CD4-positive, alpha-beta T cell treated with Interferon alpha-2 for 1 hour (primary cell): ENCODE measurements around the gene LARGE2.
A peak's percentile ranks its signal among the peaks of the same experiment; 100 is the strongest.

ENCODE experiments used
- DNase-seq, 2 donors: peaks; one replicate each; pipeline ENCODE4 v3.0.0-alpha.2; 2020 to 2022

LARGE2 gene

DNA sequence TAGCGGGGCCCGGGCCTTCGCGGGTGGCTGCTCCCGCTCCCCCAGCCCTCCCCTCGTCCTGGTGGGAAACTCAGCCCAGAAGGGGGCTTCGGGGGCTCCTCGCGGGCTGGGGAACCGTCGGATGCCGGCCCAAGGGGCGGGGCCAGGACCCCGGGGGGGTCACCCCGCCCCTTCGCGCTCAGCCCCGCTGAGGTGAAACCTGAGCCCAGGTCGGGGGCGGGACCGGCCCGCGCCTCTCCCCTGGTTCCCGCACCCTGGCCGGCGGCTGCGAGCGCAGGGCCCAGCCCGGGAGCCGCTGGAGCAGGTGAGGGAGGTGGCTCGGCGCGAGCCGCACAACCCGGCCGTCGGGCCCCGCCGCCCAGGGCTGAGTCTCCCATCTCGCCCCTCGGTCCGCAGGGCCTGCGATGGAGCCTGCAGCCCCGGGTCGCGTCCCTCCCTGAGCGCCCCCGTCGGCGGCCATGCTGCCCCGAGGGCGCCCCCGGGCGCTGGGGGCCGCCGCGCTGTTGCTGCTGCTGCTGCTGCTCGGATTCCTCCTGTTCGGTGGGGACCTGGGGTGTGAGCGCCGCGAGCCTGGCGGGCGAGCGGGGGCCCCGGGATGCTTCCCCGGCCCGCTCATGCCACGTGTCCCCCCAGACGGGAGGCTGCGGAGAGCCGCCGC, at the start of gene LARGE2:
LARGE2 (plus strand) TSS at position 232 of the 658 bp plus-strand sequence; CDS start at position 459, 227 bp downstream.
- DNase-seq, result peak in 1 of 2 donors; percentile 39

DNA sequence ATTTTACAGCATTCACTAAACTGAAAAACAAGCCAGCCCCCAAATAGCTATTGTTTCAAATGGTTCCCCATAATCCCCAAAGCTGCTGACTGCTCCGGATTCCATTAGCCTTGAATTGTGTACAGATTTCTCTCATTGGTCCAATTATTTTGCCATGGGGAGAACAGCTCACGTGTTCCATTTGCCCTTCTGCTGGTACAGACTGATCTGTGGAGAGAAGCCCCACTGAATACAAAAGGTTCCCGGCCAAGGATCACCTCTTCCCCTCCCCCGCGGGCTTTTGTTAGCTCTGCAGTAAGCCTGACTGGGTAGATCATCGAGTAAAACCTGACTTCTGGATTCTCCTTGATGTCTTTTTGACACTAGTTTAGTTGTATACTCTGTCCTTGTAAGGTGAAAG, 46.1 kb upstream of the LARGE2 start:
- DNase-seq, result no peak

DNA sequence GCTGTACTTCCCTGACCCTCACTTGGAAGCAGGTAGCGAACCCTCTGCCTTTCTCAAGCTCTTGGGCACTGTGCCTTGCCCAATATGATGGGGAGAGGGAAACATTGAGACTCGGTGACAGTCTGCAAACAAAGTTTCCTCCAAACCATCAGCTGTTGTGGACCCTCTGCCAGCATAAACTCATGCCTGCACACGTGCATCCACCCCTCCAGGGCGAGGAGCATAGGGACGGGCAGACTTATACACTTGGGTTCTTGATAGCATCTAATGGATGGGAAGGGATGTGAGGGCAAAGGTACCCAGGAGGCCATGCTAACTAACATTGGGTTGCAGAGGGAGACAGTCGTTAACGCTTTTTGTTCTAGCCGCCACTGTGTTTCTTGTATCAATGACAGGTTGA, 45.2 kb upstream of the LARGE2 start:
- no peak for DNase-seq

DNA sequence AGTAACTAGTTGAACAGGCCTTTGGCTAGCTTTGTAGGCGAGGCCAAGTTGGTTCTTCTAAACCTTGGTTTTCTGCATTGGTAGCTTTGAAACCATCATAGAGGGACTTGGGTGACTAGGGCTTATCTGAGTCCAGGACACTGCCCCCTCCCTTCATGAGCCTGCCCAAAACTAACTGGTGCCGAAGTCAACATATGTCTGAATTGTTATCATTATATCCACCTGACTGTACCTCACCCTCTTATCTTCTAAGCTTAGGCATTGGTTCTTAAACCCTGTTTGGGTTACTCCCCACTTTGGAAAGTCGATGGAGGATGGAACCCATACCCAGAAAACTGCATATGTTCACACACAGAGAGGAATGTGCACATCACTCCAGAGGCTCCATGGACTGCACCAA, 44.6 kb upstream of the LARGE2 start:
- no peak for DNase-seq

DNA sequence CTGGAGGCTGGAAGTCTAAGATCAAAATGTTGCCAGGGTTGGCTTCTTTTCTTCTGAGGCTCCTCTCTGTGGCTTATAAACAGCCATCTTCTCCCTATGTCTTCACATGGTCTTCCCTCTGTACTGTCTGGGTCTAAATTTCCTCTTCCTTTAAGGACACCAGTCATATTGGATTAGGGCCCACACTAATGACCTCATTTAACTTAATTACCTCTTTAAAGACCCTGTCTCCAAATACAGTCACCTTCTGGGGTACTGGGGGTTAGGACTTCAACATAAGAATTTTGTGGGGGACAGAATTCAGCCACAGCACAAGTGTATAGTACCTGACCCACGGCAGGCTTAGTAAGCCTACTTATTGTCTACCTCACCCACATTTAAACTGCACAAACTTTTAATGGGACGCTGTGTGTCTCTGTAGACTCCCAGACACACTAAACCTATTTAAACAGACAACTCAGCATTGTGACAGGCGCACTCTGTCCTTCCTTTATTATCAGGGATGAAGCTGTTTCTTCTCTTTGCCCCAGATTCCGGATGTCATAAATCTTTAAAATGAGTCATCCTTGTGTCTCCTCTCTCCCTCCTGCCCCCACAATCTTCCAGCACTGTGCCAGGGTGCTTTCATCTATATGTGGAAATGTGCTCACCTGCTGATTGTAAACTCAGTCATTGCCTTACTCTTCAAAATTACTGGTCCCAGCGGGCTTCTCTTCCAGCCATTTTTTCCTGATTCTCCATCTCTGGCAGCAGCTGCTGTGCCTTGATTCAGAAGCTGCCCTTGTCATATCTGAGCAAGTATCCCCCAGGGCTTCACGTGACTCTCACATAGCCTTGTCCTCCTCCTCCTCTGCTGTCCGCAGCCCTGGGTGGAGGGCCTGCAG, 42.4 kb upstream of the LARGE2 start:
- DNase-seq, result no peak

DNA sequence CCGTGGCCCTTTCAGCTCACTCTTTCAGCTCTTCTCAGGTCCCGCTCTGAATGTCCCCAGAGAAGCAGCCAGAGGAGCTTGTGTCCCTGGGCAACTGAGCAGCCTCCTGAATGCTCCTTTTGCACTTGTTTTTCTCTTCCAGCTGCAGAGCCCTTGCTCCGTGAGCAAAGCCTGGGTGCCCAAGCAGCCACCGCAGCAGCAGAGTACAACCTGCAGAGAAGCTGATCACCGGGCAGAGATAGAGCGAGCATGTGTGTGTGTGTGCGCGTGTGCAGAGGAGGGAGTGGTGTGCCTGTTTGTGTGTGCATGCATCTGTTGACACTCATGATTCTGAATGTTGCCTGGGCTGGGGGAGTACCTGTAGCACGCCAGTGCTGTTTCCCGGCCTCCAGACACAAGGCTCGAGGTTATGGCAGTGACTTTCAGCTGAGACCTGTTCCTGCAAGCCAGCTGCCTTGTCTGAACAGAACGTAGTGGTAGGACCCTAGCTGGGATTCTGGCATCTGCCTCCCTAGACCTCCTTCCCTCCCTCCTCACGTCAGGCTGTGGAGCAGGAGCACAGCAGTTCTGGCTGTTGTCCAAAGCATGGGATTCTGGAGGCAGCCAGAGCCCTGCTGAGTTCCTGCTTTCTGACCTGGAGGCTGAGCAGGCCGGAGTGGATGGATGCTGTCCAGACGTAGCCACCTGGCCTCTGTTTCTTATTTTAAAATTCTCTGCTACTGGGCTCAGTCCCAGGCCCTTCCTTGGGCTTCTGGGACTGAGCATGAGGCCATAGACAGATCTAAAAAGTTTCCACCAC, 41.5 kb upstream of the LARGE2 start:
- no peak for DNase-seq

DNA sequence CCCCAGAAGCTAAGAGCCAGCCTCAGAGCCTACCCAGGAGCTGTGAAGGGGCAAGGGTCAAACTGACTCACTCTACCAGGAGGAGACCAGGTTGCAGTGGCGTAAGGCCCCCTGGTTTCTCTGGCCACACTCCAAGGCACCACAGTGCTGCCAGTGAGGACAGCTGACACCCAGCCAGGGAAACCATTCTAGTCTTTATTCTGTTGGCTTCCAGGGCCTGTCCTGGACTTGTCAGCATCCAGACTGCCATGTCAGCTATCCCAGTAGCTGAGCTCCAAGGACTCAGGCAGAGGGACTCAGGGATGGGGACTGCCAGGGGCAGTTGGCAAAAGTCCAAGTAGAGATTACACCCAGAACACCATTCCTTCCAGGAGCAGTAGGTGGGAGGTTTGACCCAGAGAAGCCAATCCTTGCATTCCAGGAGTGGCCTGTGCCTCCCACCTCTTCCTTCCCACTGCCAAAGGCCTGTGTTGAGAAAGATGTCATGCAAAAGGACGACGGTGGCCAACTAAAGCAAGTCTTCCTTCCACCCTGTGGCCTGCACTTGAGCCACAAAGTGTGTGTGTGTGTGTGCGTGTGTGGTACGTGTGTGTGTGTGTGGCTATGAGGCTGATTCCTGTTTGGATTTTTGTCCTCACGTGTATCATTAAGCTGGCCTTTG, 40.6 kb upstream of the LARGE2 start:
- DNase-seq, result no peak

DNA sequence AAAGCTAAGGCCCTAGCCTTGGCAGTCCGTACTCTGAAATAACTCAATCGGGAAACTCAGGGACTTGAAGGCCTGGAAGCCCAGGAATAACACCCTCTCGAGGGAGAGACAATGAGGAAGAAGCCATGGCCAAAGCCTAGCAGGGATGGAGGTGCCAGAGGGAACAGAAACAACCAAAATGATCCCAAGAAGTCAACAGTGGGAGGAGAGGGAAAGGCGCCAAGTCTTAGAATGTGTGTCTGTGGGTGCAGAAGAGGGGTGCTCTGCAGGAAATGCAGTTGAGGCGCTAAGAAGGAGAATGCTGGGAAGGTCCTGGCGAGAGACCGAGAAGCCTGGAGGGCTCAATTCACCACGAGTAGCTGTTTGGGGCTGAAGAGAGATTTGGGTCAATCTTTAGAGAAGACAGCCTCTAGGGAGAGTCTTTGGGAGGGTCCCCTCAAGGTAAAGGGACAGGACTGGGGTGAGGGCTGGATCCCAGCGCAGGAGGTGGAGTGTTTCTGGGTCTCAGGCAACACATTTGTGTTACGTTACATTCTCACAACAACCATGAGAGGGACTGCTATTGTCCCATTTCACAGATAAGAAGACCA, 37.8 kb upstream of the LARGE2 start:
- DNase-seq, result no peak

DNA sequence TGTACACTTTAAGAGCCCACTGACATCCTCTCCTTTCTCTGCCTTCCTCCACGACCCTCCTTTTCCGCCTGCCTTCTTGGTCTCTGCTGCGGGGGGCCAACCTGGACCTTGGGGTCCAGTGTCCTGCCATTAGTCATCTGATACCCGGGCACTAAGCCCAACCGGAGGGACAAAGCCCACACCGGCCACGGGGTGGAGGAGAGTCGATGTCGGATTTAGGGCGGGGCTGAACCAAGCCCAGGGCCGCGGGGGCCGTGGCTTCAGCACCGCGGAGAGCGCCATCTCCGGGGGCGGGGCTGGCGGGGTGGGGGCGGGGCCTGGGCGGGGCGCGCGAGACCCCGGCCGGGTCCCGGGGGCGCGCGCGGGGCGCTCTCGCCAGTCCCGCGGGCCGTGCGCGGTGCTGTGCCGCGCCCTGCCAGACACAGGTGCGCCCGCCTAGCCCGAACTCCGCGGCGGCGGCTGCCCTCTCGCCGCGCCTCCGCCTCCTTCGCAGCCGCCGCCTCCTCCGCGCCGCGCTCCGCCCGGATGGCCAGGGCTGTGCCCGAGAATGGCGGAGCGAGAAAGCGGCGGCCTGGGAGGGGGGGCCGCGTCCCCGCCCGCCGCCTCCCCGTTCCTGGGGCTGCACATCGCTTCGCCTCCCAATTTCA, 37.1 kb upstream of the LARGE2 start, which contains the start of gene MAPK8IP1:
MAPK8IP1 (plus strand) TSS at position 378 of the 647 bp plus-strand sequence; CDS start at position 548, 170 bp downstream.
- peak; percentile 29 to 72 for DNase-seq

DNA sequence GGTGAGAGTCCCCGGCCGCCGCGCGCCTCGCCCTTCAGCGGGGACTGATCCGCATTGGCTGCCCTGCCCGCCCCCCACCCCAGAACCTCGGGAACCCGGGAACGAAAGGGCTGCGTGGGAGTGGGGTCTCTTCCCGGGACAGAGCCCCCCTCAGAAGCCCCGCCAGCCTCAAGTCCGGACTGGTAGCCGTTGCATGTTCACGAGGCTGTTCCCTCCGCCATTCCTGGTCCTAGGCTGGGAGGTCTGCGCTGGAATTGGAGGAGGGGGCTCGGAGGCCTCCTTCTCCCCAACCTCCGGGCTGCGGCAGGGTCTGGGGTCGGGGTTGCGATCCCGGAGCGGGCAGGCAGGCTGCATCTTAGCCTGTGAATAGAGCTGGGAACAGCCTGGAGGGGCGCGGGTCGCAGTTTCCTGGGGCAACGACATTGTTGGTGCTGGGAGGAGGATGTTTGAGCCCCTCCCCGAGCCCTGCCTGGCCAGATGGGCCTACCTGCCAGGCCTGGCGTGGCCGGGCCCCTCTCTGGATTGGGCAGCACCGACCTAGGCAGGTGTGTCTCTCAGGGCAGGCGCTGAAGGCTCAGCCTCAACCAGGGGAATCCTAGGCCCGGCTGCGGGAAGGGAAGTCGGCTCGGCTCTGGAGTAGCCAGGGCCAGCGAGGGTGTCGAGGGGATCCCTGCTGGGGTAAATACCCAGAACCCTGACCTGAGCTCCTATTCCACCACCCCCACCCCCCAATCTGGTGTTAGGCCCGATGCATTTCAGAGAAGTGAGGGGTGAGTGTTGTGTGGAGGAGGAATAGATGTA, 36.3 kb upstream of the LARGE2 start:
- no peak for DNase-seq

DNA sequence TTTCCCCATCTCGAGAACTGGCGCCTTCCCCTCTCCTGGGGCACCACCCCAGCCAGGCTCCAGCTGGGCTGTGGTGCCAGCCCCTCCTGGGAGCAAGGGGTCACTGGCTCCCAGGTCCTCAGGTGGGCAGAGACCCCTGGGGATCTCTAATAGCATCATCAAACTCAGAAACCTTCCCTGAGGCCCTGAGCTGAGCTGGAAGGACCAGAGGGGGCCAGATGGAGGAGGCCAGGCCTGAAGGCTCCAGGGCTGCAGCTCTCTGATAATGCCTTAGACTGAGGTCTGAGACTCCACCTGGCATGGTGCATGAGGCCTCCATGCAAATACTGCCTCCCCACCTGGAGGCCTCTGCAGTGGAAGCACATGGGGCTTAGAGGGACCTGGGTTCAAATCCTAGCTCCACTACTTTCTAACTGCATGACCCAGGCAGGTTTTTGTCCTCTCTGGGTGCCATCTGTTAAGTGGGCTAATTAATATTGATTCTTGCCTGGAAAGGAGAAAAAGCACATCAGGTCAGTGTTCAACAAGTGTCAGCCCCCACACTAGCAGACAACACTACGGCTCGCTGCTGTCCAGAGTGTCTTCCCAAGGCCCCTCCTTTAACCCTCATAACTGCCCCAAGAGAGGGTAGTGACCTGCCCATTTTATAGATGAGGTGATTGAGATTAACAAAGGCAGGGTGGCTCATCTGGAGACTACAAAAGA, 35.5 kb upstream of the LARGE2 start:
- DNase-seq, result no peak

DNA sequence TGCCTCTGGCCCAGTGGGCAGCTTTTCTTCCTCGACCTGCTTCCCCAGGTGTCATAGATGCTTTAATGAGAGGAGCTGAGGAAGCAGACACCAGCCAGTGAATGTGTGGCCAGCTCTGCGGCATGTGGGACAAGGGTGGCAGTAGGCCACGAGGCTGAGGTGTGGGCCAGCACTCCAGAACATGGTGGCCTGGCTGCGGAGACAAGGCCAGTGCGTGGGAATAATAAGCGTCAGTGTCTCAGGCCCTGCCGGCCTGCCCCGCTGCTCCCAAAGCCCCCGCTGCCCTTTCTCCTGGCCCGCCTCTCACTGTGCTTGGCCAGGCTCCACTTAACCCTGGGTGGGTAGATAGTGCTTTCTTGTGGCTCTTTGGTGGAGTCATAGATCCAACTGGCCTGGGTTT, 34.9 kb upstream of the LARGE2 start:
- no peak for DNase-seq

DNA sequence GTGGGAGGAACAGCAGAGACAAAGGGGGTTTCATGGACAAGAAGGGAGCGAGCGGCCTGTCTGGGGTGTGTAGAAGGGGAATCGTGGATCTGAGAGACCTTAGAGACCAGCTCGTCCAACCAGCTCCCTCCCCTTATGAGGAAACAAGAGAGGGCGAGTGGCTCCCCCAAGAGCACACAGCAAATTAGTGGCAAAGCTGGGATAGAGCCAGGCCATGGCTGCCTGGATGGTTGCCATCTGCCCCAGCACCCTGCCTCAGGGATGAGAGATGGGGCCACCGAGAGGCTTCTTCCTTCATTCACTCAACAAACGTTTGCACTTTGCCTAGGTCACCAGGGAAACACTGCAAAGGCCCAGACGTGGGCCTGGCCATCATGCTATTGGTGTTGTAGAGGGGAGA, 32.9 kb upstream of the LARGE2 start:
- DNase-seq, result no peak

DNA sequence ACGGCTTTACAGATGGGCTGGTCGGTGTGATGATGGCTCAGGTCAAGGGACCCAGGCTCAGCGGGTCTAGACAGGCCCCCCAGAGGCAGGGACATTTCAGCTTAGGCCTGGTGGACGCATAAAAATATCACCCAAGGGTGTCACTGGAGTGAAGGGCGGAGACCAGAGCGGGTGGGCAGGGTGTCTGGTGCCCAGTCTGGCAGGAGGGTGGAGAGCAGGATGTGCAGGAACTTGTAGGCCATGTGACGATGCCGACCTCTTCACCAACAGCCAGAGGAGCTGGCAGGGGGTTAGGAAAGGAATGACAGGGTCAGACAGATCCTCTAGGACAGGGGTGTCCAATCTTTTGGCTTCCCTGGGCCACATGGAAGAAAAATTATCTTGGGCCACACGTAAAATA, 32.5 kb upstream of the LARGE2 start:
- no peak for DNase-seq

DNA sequence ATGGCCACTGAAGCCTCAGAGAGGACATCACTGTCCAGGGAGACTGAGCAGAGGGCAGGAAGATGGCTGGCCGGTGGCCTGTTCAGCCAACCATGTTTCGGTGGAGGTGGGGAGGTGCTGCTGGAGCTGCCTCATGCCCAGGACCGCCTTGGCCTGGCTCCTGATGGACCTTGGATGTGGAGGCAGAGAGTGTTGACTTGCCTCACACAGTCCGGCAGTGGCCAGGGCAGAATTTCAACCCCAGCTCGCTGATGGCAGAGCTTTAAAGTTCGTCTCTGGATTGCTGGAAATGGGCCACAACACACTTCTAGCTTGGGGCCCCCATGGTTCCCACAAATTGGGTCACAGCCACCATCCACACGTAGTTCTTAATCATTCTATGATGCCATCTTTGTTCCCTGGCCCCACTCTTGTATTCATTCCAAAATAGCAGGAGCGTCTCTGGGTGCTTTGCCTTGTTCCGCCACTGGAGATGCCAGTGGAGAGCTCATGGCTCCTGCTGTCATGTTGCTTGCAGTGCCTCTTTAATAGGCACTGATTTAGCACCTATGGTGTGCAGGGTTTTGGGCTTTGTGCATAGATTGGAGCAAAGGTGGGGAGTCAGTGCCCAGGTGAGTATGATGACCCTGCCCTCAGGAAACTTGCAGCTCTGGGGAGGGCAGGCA, 31.4 kb upstream of the LARGE2 start:
- DNase-seq, result no peak

DNA sequence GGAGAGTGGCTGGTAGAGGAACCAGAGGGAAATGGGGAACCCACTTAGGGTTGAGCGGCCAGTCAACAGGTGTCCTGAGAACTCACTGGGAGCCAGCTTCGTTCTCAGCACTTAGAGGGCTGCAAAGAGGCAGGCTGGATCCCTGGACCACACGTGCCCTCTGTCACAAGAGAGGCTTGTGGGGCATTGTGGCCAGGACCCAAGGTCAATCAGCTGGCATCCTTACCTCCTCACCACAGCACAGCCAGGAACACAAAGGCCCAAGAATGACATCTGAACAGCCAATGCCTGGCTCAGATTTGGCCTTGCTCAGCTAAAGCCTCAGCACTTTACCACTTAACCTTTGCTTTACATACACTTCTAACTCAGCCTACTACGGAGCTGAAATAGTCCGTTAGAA, 29.6 kb upstream of the LARGE2 start:
- DNase-seq, result no peak

DNA sequence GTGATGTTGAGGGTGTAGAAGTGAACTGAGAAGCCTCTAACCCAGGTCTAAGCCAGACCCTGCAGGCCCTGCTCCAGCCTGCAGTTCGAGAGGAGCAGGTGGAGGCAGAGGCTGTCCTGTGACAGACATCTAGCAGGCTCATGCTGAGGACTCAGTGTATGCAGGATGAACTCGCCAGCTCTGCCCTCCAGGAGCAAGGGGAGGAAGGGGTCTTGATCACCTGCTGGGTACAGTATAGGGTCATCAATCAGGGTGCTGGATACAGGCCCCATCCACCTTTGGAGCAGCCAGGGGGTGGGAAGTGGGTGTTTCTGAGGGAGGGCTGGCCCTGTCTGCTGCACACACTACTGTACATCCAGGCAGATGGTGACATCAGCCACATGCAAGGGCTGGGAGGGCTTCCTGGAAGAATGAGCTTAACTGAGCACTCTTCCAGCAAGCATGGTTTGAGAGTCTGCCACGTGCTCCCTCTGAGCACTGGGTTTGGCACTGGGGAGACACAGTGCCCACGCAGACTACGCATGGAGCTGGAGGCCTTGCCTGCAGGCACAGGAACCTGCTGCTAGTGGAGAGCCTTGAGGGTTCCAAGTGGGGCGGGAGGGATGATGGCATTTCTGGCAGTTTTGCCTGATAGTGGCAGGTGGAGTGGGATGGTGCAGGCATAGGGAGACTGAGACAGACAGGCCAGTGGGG, 27.8 kb upstream of the LARGE2 start:
- no peak for DNase-seq

DNA sequence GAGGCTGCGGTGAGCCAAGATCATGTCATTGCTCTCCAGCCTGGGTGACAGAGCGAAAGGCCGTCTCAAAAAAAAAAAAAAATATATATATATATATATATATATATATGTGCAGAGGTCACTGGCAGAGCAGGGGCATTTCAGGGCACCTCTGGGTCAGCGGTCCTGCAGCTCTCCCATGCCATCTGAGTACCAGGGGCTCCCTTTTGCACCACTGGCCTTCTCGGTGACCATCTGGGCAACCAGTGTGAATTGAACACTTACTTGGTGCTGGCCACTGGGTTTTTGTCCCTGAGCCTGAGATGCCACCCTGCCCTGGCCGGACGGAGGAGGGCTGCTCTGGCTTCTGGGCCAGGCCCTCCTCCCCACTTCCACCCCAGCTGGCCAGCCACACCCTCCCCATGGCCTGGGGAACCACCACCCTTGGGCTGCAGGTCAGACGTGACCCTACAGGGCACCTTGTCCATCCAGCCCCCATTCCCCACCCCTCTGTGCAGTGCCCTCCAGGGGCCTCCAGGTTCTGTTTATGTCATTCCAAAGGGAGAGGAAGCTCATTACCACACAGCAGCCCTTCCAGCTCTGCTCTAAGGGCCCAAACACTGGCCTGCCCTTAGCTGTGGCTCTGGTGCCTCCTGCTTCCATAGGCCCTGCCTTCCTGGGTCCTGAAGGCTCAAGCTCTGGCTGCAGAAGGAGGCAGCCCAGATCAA, 26.8 kb upstream of the LARGE2 start:
- DNase-seq, result no peak
